HG02943 (cell line): ENCODE results near the gene DUSP2.

Experiments
- ATAC-seq: cut with Tn5 transposase; IDR thresholded peaks from one replicate; pipeline ENCODE4 v1.9.1; 2021; ENCODE audit warnings: mild to moderate bottlenecking, low read depth, moderate library complexity; ENCODE audit not compliant: unreplicated experiment

Gene DUSP2

GRCh38 chr2:96135171-96135570, 10.1 kb downstream of the DUSP2 start:
- ATAC-seq = no peak

- ATAC-seq = no peak
Observed at GRCh38 chr2:96134421-96134820, 10.8 kb downstream of the DUSP2 start.

GRCh38 chr2:96131813-96132745, 13.2 kb downstream of the DUSP2 start:
- ATAC-seq = no peak

GRCh38 chr2:96131152-96131812, 14.0 kb downstream of the DUSP2 start:
- no peak for ATAC-seq

- ATAC-seq = no peak
Observed at GRCh38 chr2:96130483-96130882, 14.8 kb downstream of the DUSP2 start.

- ATAC-seq = no peak
Observed at GRCh38 chr2:96129528-96130120, 15.6 kb downstream of the DUSP2 start.

- no peak for ATAC-seq
Observed at GRCh38 chr2:96128456-96128855, 16.8 kb downstream of the DUSP2 start.

- ATAC-seq = no peak
Observed at GRCh38 chr2:96124406-96125265, 20.6 kb downstream of the DUSP2 start.

- no peak for ATAC-seq
Observed at GRCh38 chr2:96123936-96124335, 21.3 kb downstream of the DUSP2 start.

- ATAC-seq = no peak
Observed at GRCh38 chr2:96123290-96123689, 21.9 kb downstream of the DUSP2 start.

- no peak for ATAC-seq
Observed at GRCh38 chr2:96122391-96122790, 22.8 kb downstream of the DUSP2 start.

GRCh38 chr2:96121414-96121813, 23.8 kb downstream of the DUSP2 start:
- no peak for ATAC-seq

- ATAC-seq = no peak
Observed at GRCh38 chr2:96120991-96121390, 24.2 kb downstream of the DUSP2 start.

- ATAC-seq = no peak
Observed at GRCh38 chr2:96120091-96120720, 25.0 kb downstream of the DUSP2 start.

- no peak for ATAC-seq
Observed at GRCh38 chr2:96119389-96119751, 25.9 kb downstream of the DUSP2 start.

GRCh38 chr2:96118698-96119388, 26.4 kb downstream of the DUSP2 start:
- no peak for ATAC-seq

- no peak for ATAC-seq
Observed at GRCh38 chr2:96117701-96118588, 27.3 kb downstream of the DUSP2 start.

- peak; percentile 55 for ATAC-seq
Observed at GRCh38 chr2:96116879-96117533, 28.2 kb downstream of the DUSP2 start.
